HG03108 (cell line): Measurements from ENCODE around the gene XXYLT1.
"Not testable (repeated sequence)": the region's sequence is repeated elsewhere in the genome, so short reads cannot be mapped to it uniquely, and the experiment has no call there.

ENCODE experiments used
- ATAC-seq: cut with Tn5 transposase; IDR thresholded peaks from one replicate; pipeline ENCODE4 v1.9.1; 2021; ENCODE audit warnings: moderate library complexity; ENCODE audit not compliant: unreplicated experiment

XXYLT1 gene

GRCh38 chr3:195056506-195056905 is 214.5 kb downstream of the XXYLT1 start:
- no peak for ATAC-seq

GRCh38 chr3:195054311-195054710 is 216.6 kb downstream of the XXYLT1 start:
- no peak for ATAC-seq

GRCh38 chr3:195052939-195053338 is 218.0 kb downstream of the XXYLT1 start:
- no peak for ATAC-seq

- ATAC-seq: not testable (repeated sequence)
These were observed 220.7 kb downstream of the XXYLT1 start for GRCh38 chr3:195050296-195050695.

GRCh38 chr3:195048059-195048905 is 222.7 kb downstream of the XXYLT1 start:
- no peak for ATAC-seq

GRCh38 chr3:195047536-195047935 is 223.4 kb downstream of the XXYLT1 start:
- ATAC-seq: no peak

- ATAC-seq: no peak
These were observed 224.5 kb downstream of the XXYLT1 start for GRCh38 chr3:195046441-195046840.

GRCh38 chr3:195045481-195046210 is 225.3 kb downstream of the XXYLT1 start:
- ATAC-seq: no peak

- ATAC-seq: no peak
These were observed 226.5 kb downstream of the XXYLT1 start for GRCh38 chr3:195044411-195044810.

GRCh38 chr3:195043607-195044339 is 227.2 kb downstream of the XXYLT1 start:
- no peak for ATAC-seq

GRCh38 chr3:195042743-195043606 is 228.0 kb downstream of the XXYLT1 start:
- no peak for ATAC-seq

- ATAC-seq: no peak
These were observed 228.9 kb downstream of the XXYLT1 start for GRCh38 chr3:195041871-195042742.

- no peak for ATAC-seq
These were observed 230.0 kb downstream of the XXYLT1 start for GRCh38 chr3:195040773-195041520.

- no peak for ATAC-seq
These were observed 230.9 kb downstream of the XXYLT1 start for GRCh38 chr3:195040094-195040493.

GRCh38 chr3:195039180-195039843 is 231.6 kb downstream of the XXYLT1 start:
- ATAC-seq: no peak

- no peak for ATAC-seq
These were observed 232.8 kb downstream of the XXYLT1 start for GRCh38 chr3:195038161-195038560.

- ATAC-seq: not testable (repeated sequence)
These were observed 233.4 kb downstream of the XXYLT1 start for GRCh38 chr3:195037586-195037985.

GRCh38 chr3:195036974-195037373 is 234.0 kb downstream of the XXYLT1 start:
- ATAC-seq: no peak
